WTC11 (cell line): Measurements from ENCODE around the gene DCAF10. TPM values are rescaled to one million over a fixed set of nuclear protein-coding genes. Genes with fewer than 3 reads are reported as not detected.

Experiments used
- ATAC-seq: fragments of 200-7000 bp; cut with Tn5 transposase; 2 replicates; pipeline ENCODE4 v1.10.0; 2021; ENCODE audit warnings: mild to moderate bottlenecking, moderate library complexity
- CTCF ChIA-PET: fragments of 300-600 bp; sonication (Branson Sonifier 250); formaldehyde crosslinking; loops from one replicate; lab custom pipeline; 2021; ENCODE audit warnings: antibody characterized with exemption; lab: Charles Lee
- POLR2A ChIA-PET: fragments of 350-600 bp; sonication (Branson Sonifier 250); formaldehyde crosslinking; loops from one replicate; lab custom pipeline; 2021; ENCODE audit warnings: antibody characterized with exemption; lab: Charles Lee
- DNase-seq: peaks from one replicate; pipeline ENCODE4 v3.0.0; 2021; ENCODE audit warnings: low spot score
- H3K27ac Mint-ChIP-seq: 2 replicates; pipeline ENCODE4 v1.8.0; 2021; ENCODE audit warnings: mixed read lengths
- H3K27me3 Mint-ChIP-seq: 2 replicates; pipeline ENCODE4 v1.8.0; 2021; ENCODE audit warnings: low read depth, mild to moderate bottlenecking, moderate library complexity, mixed read lengths
- H3K36me3 Mint-ChIP-seq: 2 replicates; pipeline ENCODE4 v1.8.0; 2021; ENCODE audit warnings: mixed read lengths
- H3K4me1 Mint-ChIP-seq: 2 replicates; pipeline ENCODE4 v1.8.0; 2022; ENCODE audit warnings: mixed read lengths
- H3K4me3 Mint-ChIP-seq: 2 replicates; pipeline ENCODE4 v1.8.0; 2021; ENCODE audit warnings: mild to moderate bottlenecking, moderate library complexity, mixed read lengths
- H3K9me3 Mint-ChIP-seq: 2 replicates; pipeline ENCODE4 v1.8.0; 2021; ENCODE audit warnings: mixed read lengths
- ATF3 ChIP-seq: sonication (generic); formaldehyde crosslinking; conservative IDR thresholded peaks from 2 replicates; pipeline ENCODE4 v1.8.1; 2022; ENCODE audit warnings: mild to moderate bottlenecking, missing genetic modification reagents
- CDX4 ChIP-seq: fragments of 250-450 bp; sonication (Bioruptor Pico); IDR thresholded peaks from 2 replicates; pipeline ENCODE4 v1.9.0; 2021; ENCODE audit warnings: moderate library complexity, mild to moderate bottlenecking, inconsistent platforms, borderline replicate concordance
- E2F4 ChIP-seq: sonication (generic); formaldehyde crosslinking; IDR thresholded peaks from 2 replicates; pipeline ENCODE4 v1.8.1; 2022; ENCODE audit warnings: low read depth, mild to moderate bottlenecking, moderate library complexity, missing genetic modification reagents, borderline replicate concordance
- ETV6 ChIP-seq: sonication (generic); formaldehyde crosslinking; IDR thresholded peaks from 2 replicates; pipeline ENCODE4 v1.8.1; 2022; ENCODE audit warnings: mild to moderate bottlenecking, missing genetic modification reagents
- HMGXB4 ChIP-seq: sonication (generic); formaldehyde crosslinking; IDR thresholded peaks from 2 replicates; pipeline ENCODE4 v1.8.1; 2023; ENCODE audit warnings: mild to moderate bottlenecking, moderate library complexity, missing genetic modification reagents
- RELA ChIP-seq: sonication (generic); formaldehyde crosslinking; IDR thresholded peaks from 2 replicates; pipeline ENCODE4 v1.8.1; 2022; ENCODE audit warnings: missing genetic modification reagents, mild to moderate bottlenecking, borderline replicate concordance
- total RNA-seq: library from RNA; stranded (reverse); gene quantifications from 3 replicates; pipeline ENCODE4 v1.2.3, GENCODE V29; 2021
- TF ChIP-seq, protein P1 (sequence below): sonication (generic); formaldehyde crosslinking; IDR thresholded peaks from 2 replicates; pipeline ENCODE4 v1.8.1; 2022; ENCODE audit warnings: missing genetic modification reagents, borderline replicate concordance
- TF ChIP-seq, protein P2 (sequence below): fragments of 250-450 bp; sonication (Bioruptor Pico); IDR thresholded peaks from 2 replicates; pipeline ENCODE4 v1.9.0; 2021; ENCODE audit warnings: mild to moderate bottlenecking, borderline replicate concordance
- TF ChIP-seq, protein P3 (sequence below): sonication (generic); formaldehyde crosslinking; IDR thresholded peaks from 2 replicates; pipeline ENCODE4 v1.8.1; 2023; ENCODE audit warnings: mild to moderate bottlenecking, missing genetic modification reagents, moderate library complexity
- TF ChIP-seq, protein P4 (sequence below): fragments of 250-450 bp; sonication (Bioruptor Pico); IDR thresholded peaks from 2 replicates; pipeline ENCODE4 v2.1.2; 2022; ENCODE audit warnings: mild to moderate bottlenecking, moderate library complexity

DCAF10 gene
- total RNA-seq, 1 experiment from 2014 or later, result 11.7 TPM

GRCh38 chr9:37902796-37903646 is 102.4 kb downstream of the DCAF10 start:
- H3K36me3 Mint-ChIP-seq, result peaks cover 9% of the 10 kb centered on the region

More at GRCh38 chr9:37902796-37903646, 102.4 kb downstream of the DCAF10 start:
- CTCF ChIA-PET, result interaction anchor here (0.5 to 3.6 kb wide), 11 partner anchors 10 to 717 kb away, joined by 3 to 22 read pairs (median 3); partner anchors contain the start of gene ANKRD18A
- peaks cover 18% of the 10 kb centered on the region for H3K4me1 Mint-ChIP-seq
- POLR2A ChIA-PET, result interaction anchor here (1.0 kb wide), 1 partner anchor 166 kb away, joined by 4 read pairs; the partner anchor contains the start of gene SHB
- no peak overlapping the region for H3K27ac Mint-ChIP-seq
- peak overlapping the region; percentile 79 for H3K4me3 Mint-ChIP-seq
- no peak for ATAC-seq
- no peaks in the 10 kb centered on the region for H3K9me3 Mint-ChIP-seq
- DNase-seq, result no peak
- TF ChIP-seq, protein P1, sequence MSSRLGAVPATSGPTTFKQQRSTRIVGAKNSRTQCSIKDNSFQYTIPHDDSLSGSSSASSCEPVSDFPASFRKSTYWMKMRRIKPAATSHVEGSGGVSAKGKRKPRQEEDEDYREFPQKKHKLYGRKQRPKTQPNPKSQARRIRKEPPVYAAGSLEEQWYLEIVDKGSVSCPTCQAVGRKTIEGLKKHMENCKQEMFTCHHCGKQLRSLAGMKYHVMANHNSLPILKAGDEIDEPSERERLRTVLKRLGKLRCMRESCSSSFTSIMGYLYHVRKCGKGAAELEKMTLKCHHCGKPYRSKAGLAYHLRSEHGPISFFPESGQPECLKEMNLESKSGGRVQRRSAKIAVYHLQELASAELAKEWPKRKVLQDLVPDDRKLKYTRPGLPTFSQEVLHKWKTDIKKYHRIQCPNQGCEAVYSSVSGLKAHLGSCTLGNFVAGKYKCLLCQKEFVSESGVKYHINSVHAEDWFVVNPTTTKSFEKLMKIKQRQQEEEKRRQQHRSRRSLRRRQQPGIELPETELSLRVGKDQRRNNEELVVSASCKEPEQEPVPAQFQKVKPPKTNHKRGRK (CRISPR knock-in tag), result 0 out of 2 replicates have a peak, but pooled peaks have one; percentile 5
- no peak for TF ChIP-seq ATF3
- TF ChIP-seq, protein P2, sequence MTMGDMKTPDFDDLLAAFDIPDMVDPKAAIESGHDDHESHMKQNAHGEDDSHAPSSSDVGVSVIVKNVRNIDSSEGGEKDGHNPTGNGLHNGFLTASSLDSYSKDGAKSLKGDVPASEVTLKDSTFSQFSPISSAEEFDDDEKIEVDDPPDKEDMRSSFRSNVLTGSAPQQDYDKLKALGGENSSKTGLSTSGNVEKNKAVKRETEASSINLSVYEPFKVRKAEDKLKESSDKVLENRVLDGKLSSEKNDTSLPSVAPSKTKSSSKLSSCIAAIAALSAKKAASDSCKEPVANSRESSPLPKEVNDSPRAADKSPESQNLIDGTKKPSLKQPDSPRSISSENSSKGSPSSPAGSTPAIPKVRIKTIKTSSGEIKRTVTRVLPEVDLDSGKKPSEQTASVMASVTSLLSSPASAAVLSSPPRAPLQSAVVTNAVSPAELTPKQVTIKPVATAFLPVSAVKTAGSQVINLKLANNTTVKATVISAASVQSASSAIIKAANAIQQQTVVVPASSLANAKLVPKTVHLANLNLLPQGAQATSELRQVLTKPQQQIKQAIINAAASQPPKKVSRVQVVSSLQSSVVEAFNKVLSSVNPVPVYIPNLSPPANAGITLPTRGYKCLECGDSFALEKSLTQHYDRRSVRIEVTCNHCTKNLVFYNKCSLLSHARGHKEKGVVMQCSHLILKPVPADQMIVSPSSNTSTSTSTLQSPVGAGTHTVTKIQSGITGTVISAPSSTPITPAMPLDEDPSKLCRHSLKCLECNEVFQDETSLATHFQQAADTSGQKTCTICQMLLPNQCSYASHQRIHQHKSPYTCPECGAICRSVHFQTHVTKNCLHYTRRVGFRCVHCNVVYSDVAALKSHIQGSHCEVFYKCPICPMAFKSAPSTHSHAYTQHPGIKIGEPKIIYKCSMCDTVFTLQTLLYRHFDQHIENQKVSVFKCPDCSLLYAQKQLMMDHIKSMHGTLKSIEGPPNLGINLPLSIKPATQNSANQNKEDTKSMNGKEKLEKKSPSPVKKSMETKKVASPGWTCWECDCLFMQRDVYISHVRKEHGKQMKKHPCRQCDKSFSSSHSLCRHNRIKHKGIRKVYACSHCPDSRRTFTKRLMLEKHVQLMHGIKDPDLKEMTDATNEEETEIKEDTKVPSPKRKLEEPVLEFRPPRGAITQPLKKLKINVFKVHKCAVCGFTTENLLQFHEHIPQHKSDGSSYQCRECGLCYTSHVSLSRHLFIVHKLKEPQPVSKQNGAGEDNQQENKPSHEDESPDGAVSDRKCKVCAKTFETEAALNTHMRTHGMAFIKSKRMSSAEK, result no peak
- TF ChIP-seq, protein P3, sequence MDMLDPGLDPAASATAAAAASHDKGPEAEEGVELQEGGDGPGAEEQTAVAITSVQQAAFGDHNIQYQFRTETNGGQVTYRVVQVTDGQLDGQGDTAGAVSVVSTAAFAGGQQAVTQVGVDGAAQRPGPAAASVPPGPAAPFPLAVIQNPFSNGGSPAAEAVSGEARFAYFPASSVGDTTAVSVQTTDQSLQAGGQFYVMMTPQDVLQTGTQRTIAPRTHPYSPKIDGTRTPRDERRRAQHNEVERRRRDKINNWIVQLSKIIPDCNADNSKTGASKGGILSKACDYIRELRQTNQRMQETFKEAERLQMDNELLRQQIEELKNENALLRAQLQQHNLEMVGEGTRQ (CRISPR knock-in tag), result no peak
- TF ChIP-seq E2F4 (CRISPR knock-in tag), result no peak
- TF ChIP-seq, protein P4, sequence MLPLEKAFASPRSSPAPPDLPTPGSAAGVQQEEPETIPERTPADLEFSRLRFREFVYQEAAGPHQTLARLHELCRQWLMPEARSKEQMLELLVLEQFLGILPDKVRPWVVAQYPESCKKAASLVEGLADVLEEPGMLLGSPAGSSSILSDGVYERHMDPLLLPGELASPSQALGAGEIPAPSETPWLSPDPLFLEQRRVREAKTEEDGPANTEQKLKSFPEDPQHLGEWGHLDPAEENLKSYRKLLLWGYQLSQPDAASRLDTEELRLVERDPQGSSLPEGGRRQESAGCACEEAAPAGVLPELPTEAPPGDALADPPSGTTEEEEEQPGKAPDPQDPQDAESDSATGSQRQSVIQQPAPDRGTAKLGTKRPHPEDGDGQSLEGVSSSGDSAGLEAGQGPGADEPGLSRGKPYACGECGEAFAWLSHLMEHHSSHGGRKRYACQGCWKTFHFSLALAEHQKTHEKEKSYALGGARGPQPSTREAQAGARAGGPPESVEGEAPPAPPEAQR, result no peak
- TF ChIP-seq HMGXB4 (CRISPR knock-in tag), result no peak
- no peak for TF ChIP-seq CDX4 (CRISPR knock-in tag)
- TF ChIP-seq RELA (CRISPR knock-in tag), result no peak
- 0 out of 2 replicates have a peak, but pooled peaks have one; percentile 18 for TF ChIP-seq ETV6 (CRISPR knock-in tag)
- TF ChIP-seq, all 79 proteins: peak for 2
- peaks cover 8% of the 10 kb centered on the region; the same call in 1 of the 2 replicates for H3K27me3 Mint-ChIP-seq
